ENCODE data around the gene CR1L.
"Not testable (repeated sequence)": the region's sequence is repeated elsewhere in the genome, so short reads cannot be mapped to it uniquely, and the experiment has no call there.

The CR1L gene

GRCh38 chr1:207646944-207647579 is 2.1 kb downstream of the CR1L start:
- DNase-seq, result no peak

- no peak for DNase-seq
These were observed 2.9 kb downstream of the CR1L start for GRCh38 chr1:207647671-207648333.

GRCh38 chr1:207648334-207649209 is 3.6 kb downstream of the CR1L start:
- no peak for DNase-seq

GRCh38 chr1:207649210-207649753 is 4.3 kb downstream of the CR1L start:
- DNase-seq, result no peak

- DNase-seq, result no peak
These were observed 5.1 kb downstream of the CR1L start for GRCh38 chr1:207649865-207650580.

- DNase-seq, result no peak
These were observed 6.7 kb downstream of the CR1L start for GRCh38 chr1:207651583-207651982.

- DNase-seq, result no peak
These were observed 9.4 kb downstream of the CR1L start for GRCh38 chr1:207654320-207654719.

GRCh38 chr1:207658408-207658807 is 13.5 kb downstream of the CR1L start:
- DNase-seq, result no peak

- no peak for DNase-seq
These were observed 14.1 kb downstream of the CR1L start for GRCh38 chr1:207658904-207659485.

GRCh38 chr1:207659545-207660153 is 14.7 kb downstream of the CR1L start:
- DNase-seq, result no peak

- DNase-seq, result not testable (repeated sequence)
These were observed 16.5 kb downstream of the CR1L start for GRCh38 chr1:207661420-207661819.

GRCh38 chr1:207666342-207666741 is 21.4 kb downstream of the CR1L start:
- DNase-seq, result no peak

GRCh38 chr1:207669528-207670009 is 24.6 kb downstream of the CR1L start:
- DNase-seq, result no peak

- DNase-seq, result no peak
These were observed 25.3 kb downstream of the CR1L start for GRCh38 chr1:207670192-207670591.

GRCh38 chr1:207670997-207671396 is 26.1 kb downstream of the CR1L start:
- DNase-seq, result no peak

GRCh38 chr1:207672522-207673130 is 27.7 kb downstream of the CR1L start:
- peak in 1 of 2 donors; percentile 3 for DNase-seq

GRCh38 chr1:207673399-207673798 is 28.5 kb downstream of the CR1L start:
- DNase-seq, result no peak

- DNase-seq, result no peak
These were observed 31.2 kb downstream of the CR1L start for GRCh38 chr1:207676153-207676552.

GRCh38 chr1:207680590-207681388 is 35.9 kb downstream of the CR1L start:
- DNase-seq, result not testable (repeated sequence)

- not testable (repeated sequence) for DNase-seq
These were observed 38.0 kb downstream of the CR1L start for GRCh38 chr1:207682872-207683434.

All from CD4-positive, alpha-beta T cell treated with Interferon alpha-2 for 1 hour (primary cell).